ENCODE measurements around the gene CCDC14.
"Not testable (repeated sequence)": the region's sequence is repeated elsewhere in the genome, so short reads cannot be mapped to it uniquely, and the experiment has no call there.

CCDC14 gene

GRCh38 chr3:123920868-123921267 is 40.2 kb downstream of the CCDC14 start:
- Histone ChIP-seq H3K4me1 (ENCODE audit: control insufficient read depth, insufficient read depth, low read length) (no peaks in the 10 kb centered on the region), H3K27ac (ENCODE audit: low read depth, low read length) (no peak overlapping the region), H3K36me3 (ENCODE audit: control insufficient read depth, insufficient read depth, low read length) (peaks cover 3% of the 10 kb centered on the region), H3K9ac (ENCODE audit: low read length) (no peak overlapping the region), H3K4me3 (ENCODE audit: low read length) (no peak overlapping the region), H3K27me3 (ENCODE audit: control insufficient read depth, insufficient read depth, low read length) (no peaks in the 10 kb centered on the region)

- Histone ChIP-seq H3K4me3 (ENCODE audit: low read length) (no peak overlapping the region), H3K36me3 (ENCODE audit: control insufficient read depth, insufficient read depth, low read length) (peaks cover 3% of the 10 kb centered on the region), H3K4me1 (ENCODE audit: control insufficient read depth, insufficient read depth, low read length) (no peaks in the 10 kb centered on the region), H3K9ac (ENCODE audit: low read length) (no peak overlapping the region), H3K27me3 (ENCODE audit: control insufficient read depth, insufficient read depth, low read length) (no peaks in the 10 kb centered on the region), H3K27ac (ENCODE audit: low read depth, low read length) (no peak overlapping the region)
Observed at GRCh38 chr3:123920383-123920782, 40.6 kb downstream of the CCDC14 start.

- no peak overlapping the region for H3K9ac ChIP-seq (ENCODE audit: low read length)
- H3K27me3 ChIP-seq (ENCODE audit: control insufficient read depth, insufficient read depth, low read length): no peaks in the 10 kb centered on the region
- H3K27ac ChIP-seq (ENCODE audit: low read depth, low read length): no peak overlapping the region
- peaks cover 6% of the 10 kb centered on the region for H3K36me3 ChIP-seq (ENCODE audit: control insufficient read depth, insufficient read depth, low read length)
- no peak overlapping the region for H3K4me3 ChIP-seq (ENCODE audit: low read length)
- H3K4me1 ChIP-seq (ENCODE audit: control insufficient read depth, insufficient read depth, low read length): no peaks in the 10 kb centered on the region
Observed at GRCh38 chr3:123919353-123919752, 41.7 kb downstream of the CCDC14 start.

GRCh38 chr3:123914829-123915228 is 46.2 kb downstream of the CCDC14 start:
- H3K36me3 ChIP-seq (ENCODE audit: control insufficient read depth, insufficient read depth, low read length): peaks cover 6% of the 10 kb centered on the region
- H3K4me1 ChIP-seq (ENCODE audit: control insufficient read depth, insufficient read depth, low read length): no peaks in the 10 kb centered on the region
- no peak overlapping the region for H3K27ac ChIP-seq (ENCODE audit: low read depth, low read length)
- no peak overlapping the region for H3K9ac ChIP-seq (ENCODE audit: low read length)
- H3K27me3 ChIP-seq (ENCODE audit: control insufficient read depth, insufficient read depth, low read length): no peaks in the 10 kb centered on the region
- no peak overlapping the region for H3K4me3 ChIP-seq (ENCODE audit: low read length)

- H3K9ac ChIP-seq (ENCODE audit: low read length): no peak overlapping the region
Observed at GRCh38 chr3:123909785-123910184, 51.2 kb downstream of the CCDC14 start.

GRCh38 chr3:123907720-123908119 is 53.3 kb downstream of the CCDC14 start:
- H3K36me3 ChIP-seq (ENCODE audit: control insufficient read depth, insufficient read depth, low read length): no peaks in the 10 kb centered on the region
- H3K9ac ChIP-seq (ENCODE audit: low read length): no peak overlapping the region
- H3K27ac ChIP-seq (ENCODE audit: low read depth, low read length): no peak overlapping the region
- H3K4me1 ChIP-seq (ENCODE audit: control insufficient read depth, insufficient read depth, low read length): no peaks in the 10 kb centered on the region
- H3K4me3 ChIP-seq (ENCODE audit: low read length): no peak overlapping the region
- H3K27me3 ChIP-seq (ENCODE audit: control insufficient read depth, insufficient read depth, low read length): no peaks in the 10 kb centered on the region

More at GRCh38 chr3:123909785-123910184, 51.2 kb downstream of the CCDC14 start:
- Histone ChIP-seq H3K4me1 (ENCODE audit: control insufficient read depth, insufficient read depth, low read length) (no peaks in the 10 kb centered on the region), H3K4me3 (ENCODE audit: low read length) (no peak overlapping the region), H3K27ac (ENCODE audit: low read depth, low read length) (no peak overlapping the region), H3K27me3 (ENCODE audit: control insufficient read depth, insufficient read depth, low read length) (no peaks in the 10 kb centered on the region), H3K36me3 (ENCODE audit: control insufficient read depth, insufficient read depth, low read length) (peaks cover 2% of the 10 kb centered on the region)

- Histone ChIP-seq H3K27me3 (ENCODE audit: control insufficient read depth, insufficient read depth, low read length) (no peaks in the 10 kb centered on the region), H3K4me1 (ENCODE audit: control insufficient read depth, insufficient read depth, low read length) (no peaks in the 10 kb centered on the region), H3K36me3 (ENCODE audit: control insufficient read depth, insufficient read depth, low read length) (no peaks in the 10 kb centered on the region), H3K9ac (ENCODE audit: low read length) (no peak overlapping the region), H3K4me3 (ENCODE audit: low read length) (no peak overlapping the region), H3K27ac (ENCODE audit: low read depth, low read length) (no peak overlapping the region)
Observed at GRCh38 chr3:123899300-123899865, 61.6 kb downstream of the CCDC14 start.

GRCh38 chr3:123893012-123893411 is 68.0 kb downstream of the CCDC14 start:
- Histone ChIP-seq H3K9ac (ENCODE audit: low read length) (no peak overlapping the region), H3K4me3 (ENCODE audit: low read length) (no peak overlapping the region), H3K27me3 (ENCODE audit: control insufficient read depth, insufficient read depth, low read length) (no peaks in the 10 kb centered on the region), H3K27ac (ENCODE audit: low read depth, low read length) (no peak overlapping the region), H3K4me1 (ENCODE audit: control insufficient read depth, insufficient read depth, low read length) (no peaks in the 10 kb centered on the region), H3K36me3 (ENCODE audit: control insufficient read depth, insufficient read depth, low read length) (no peaks in the 10 kb centered on the region)

- Histone ChIP-seq H3K36me3 (ENCODE audit: control insufficient read depth, insufficient read depth, low read length) (no peaks in the 10 kb centered on the region), H3K4me3 (ENCODE audit: low read length) (no peak overlapping the region), H3K27me3 (ENCODE audit: control insufficient read depth, insufficient read depth, low read length) (no peaks in the 10 kb centered on the region), H3K4me1 (ENCODE audit: control insufficient read depth, insufficient read depth, low read length) (no peaks in the 10 kb centered on the region), H3K27ac (ENCODE audit: low read depth, low read length) (no peak overlapping the region), H3K9ac (ENCODE audit: low read length) (no peak overlapping the region)
Observed at GRCh38 chr3:123892195-123892594, 68.8 kb downstream of the CCDC14 start.

GRCh38 chr3:123890991-123891390 is 70.0 kb downstream of the CCDC14 start:
- not testable (repeated sequence) for H3K27ac ChIP-seq (ENCODE audit: low read depth, low read length); H3K4me1 ChIP-seq (ENCODE audit: control insufficient read depth, insufficient read depth, low read length); H3K4me3 ChIP-seq (ENCODE audit: low read length); H3K9ac ChIP-seq (ENCODE audit: low read length); H3K36me3 ChIP-seq (ENCODE audit: control insufficient read depth, insufficient read depth, low read length); H3K27me3 ChIP-seq (ENCODE audit: control insufficient read depth, insufficient read depth, low read length)

GRCh38 chr3:123890162-123890561 is 70.9 kb downstream of the CCDC14 start:
- not testable (repeated sequence) for H3K27me3 ChIP-seq (ENCODE audit: control insufficient read depth, insufficient read depth, low read length); H3K4me1 ChIP-seq (ENCODE audit: control insufficient read depth, insufficient read depth, low read length); H3K36me3 ChIP-seq (ENCODE audit: control insufficient read depth, insufficient read depth, low read length); H3K9ac ChIP-seq (ENCODE audit: low read length); H3K27ac ChIP-seq (ENCODE audit: low read depth, low read length); H3K4me3 ChIP-seq (ENCODE audit: low read length)

GRCh38 chr3:123884993-123885392 is 76.0 kb downstream of the CCDC14 start:
- Histone ChIP-seq H3K27me3 (ENCODE audit: control insufficient read depth, insufficient read depth, low read length) (peaks cover 3% of the 10 kb centered on the region), H3K27ac (ENCODE audit: low read depth, low read length) (no peak overlapping the region), H3K9ac (ENCODE audit: low read length) (no peak overlapping the region), H3K4me3 (ENCODE audit: low read length) (no peak overlapping the region), H3K36me3 (ENCODE audit: control insufficient read depth, insufficient read depth, low read length) (no peaks in the 10 kb centered on the region), H3K4me1 (ENCODE audit: control insufficient read depth, insufficient read depth, low read length) (peaks cover 4% of the 10 kb centered on the region)

GRCh38 chr3:123884203-123884831 is 76.7 kb downstream of the CCDC14 start, which contains the start of gene MYLK:
TSS of gene MYLK (minus strand) at chr3:123884332. CDS start at chr3:123793841, 90,491 bp downstream.
- no peaks in the 10 kb centered on the region for H3K36me3 ChIP-seq (ENCODE audit: control insufficient read depth, insufficient read depth, low read length)
- H3K4me1 ChIP-seq (ENCODE audit: control insufficient read depth, insufficient read depth, low read length): peaks cover 4% of the 10 kb centered on the region
- H3K4me3 ChIP-seq (ENCODE audit: low read length): peak within 1 kb of the TSS; percentile 64
- peak within 1 kb of the TSS; percentile 21 for H3K9ac ChIP-seq (ENCODE audit: low read length)
- peaks cover 3% of the 10 kb centered on the region for H3K27me3 ChIP-seq (ENCODE audit: control insufficient read depth, insufficient read depth, low read length)
- peak within 1 kb of the TSS; percentile 48 for H3K27ac ChIP-seq (ENCODE audit: low read depth, low read length)
